Suprapubic skin (tissue), 4 donors: ENCODE results near the gene SLC6A20. TPM values are rescaled to one million over a fixed set of nuclear protein-coding genes. Genes with fewer than 3 reads are reported as not detected.

Experiments used
- DNase-seq, 2 donors: peaks; one replicate each; pipeline ENCODE4 v3.0.0-alpha.2; 2019; ENCODE audit warnings: low spot score in 2 of 2
- H3K27ac ChIP-seq: fragments of 200-600 bp; sonication (generic); one replicate; pipeline ENCODE4 v1.5.1; 2019
- H3K27me3 ChIP-seq: fragments of 200-600 bp; sonication (generic); one replicate; pipeline ENCODE4 v1.5.1; 2019
- H3K36me3 ChIP-seq: fragments of 200-600 bp; sonication (generic); one replicate; pipeline ENCODE4 v1.5.1; 2019
- H3K4me1 ChIP-seq: fragments of 200-600 bp; sonication (generic); one replicate; pipeline ENCODE4 v1.5.1; 2019
- H3K4me3 ChIP-seq: fragments of 200-600 bp; sonication (generic); one replicate; pipeline ENCODE4 v1.5.1; 2019; ENCODE audit warnings: mild to moderate bottlenecking
- H3K9me3 ChIP-seq: fragments of 200-600 bp; sonication (generic); one replicate; pipeline ENCODE4 v1.5.1; 2019
- CTCF ChIP-seq, 2 donors: fragments of 200-600 bp in 1 of 2; fragments of 450-650 bp in 1 of 2; sonication (generic) in 1 of 2; IDR thresholded peaks; one replicate each; pipeline ENCODE4 v1.5.1; 2016 to 2019; ENCODE audit warnings: antibody characterized with exemption in 2 of 2, mild to moderate bottlenecking in 1 of 2, moderate library complexity in 1 of 2
- EP300 ChIP-seq: sonication (generic); formaldehyde crosslinking; IDR thresholded peaks from one replicate; pipeline ENCODE4 v1.6.1; 2017; ENCODE audit warnings: antibody characterized with exemption
- POLR2A ChIP-seq, 2 donors: fragments of 450-650 bp; IDR thresholded peaks; one replicate each; pipeline ENCODE4 v1.6.1; 2017; ENCODE audit warnings: antibody characterized with exemption in 2 of 2, mild to moderate bottlenecking in 2 of 2, moderate library complexity in 2 of 2
- POLR2AphosphoS5 ChIP-seq, 3 donors: sonication (generic); formaldehyde crosslinking; IDR thresholded peaks; one replicate each; pipeline ENCODE4 v1.6.1; 2017; ENCODE audit warnings: antibody characterized with exemption in 3 of 3
- WGBS: methylation state at CpG from one replicate; pipeline ENCODE4 v1.1.5; 2018; 5-methylcytosine and 5-hydroxymethylcytosine counted together
- total RNA-seq, 4 donors: library from RNA; depleted of rRNA; stranded (reverse); fragments of >200 nt; gene quantifications; one replicate each; pipeline ENCODE4 v1.1.0, GENCODE V29; 2016

SLC6A20 gene
- total RNA-seq, 4 donors from 2014 or later, result 0.42 TPM; not detected in 3

DNA sequence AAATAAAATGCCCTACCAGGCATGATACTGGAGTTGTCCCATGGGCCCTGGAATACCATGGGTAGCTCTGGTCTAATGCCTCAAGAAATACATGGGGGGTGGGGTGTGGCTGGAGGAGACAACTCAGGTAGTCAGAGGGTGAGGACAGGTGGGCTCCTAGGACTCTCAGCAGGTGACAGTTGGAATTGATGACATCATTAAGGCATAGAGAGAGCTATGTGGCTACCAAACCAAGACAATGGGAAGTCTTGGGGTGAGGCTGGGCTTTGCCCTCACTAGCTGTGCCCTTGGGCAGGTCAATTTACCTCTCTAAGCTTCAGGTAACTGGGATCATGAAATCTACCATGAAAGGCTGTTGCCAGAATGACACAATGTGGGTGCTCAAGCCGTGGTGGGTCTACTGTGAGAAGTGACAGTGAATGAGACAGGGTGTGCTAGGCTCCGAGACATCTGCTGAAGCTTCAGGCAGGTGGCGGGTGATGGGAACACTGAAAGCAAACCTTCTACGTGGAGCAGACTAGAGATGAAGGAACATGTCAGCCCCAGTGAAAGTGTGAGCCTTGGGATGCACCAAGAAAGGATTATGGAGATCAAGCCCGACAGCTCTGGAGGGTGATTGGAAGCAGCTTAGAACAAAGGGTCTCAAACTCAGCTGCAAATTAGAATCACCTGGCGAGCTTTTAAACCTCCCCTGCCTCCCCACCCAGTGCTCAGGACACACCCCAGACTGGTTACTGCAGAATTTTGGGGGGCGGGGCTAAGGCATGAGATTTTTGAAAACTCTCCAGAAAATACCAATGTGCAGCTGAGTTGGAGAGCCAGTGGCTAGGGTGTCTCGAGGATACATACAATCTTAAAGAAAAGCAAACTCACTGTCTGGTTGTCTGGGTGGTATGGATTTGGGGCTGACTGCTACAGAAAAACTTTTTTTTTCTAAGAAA lies 21.5 kb downstream of the SLC6A20 start:
- TF ChIP-seq POLR2A (IDR thresholded peaks at IDR 0.05) (no peak), CTCF (IDR thresholded peaks at IDR 0.05) (no peak), POLR2AphosphoS5 (IDR thresholded peaks at IDR 0.05) (no peak), EP300 (no peak)

DNA sequence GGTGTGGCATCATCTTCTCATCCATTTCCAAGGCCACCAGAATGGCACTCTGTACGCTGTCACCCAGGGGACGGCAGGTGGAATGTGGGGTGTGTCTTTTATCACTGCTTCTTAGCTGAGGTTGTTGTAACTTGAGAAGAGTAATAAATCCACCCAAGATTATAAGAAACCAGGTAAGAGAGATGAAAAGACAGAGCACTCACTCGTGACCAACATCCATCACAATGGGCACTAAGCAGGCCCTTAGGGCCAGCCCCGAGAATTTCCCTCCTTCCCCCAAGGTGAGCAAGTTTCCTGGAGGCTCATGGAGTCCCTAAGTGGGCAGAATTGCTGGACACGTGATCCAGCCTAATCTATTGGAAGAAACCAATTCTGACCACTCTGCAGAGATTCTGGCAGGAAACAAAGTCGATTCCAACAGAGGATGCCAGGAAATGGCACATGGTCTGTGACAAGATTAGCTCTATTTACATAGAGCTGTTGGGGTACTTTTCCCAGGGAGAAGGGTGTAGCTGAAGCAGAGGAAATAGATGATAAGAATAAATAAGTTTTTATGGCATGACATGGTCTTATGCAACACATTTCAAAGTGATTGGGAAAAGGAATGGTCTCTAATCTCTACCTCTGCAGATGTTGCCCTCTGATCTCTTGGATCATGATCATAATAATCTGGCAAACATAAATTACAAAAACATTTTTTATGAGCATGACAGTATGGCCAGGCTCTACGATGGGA lies 22.5 kb downstream of the SLC6A20 start:
- no peak for TF ChIP-seq EP300
- TF ChIP-seq POLR2A (IDR thresholded peaks at IDR 0.05), result no peak
- no peak for TF ChIP-seq POLR2AphosphoS5 (IDR thresholded peaks at IDR 0.05)
- TF ChIP-seq CTCF (IDR thresholded peaks at IDR 0.05), result no peak
- H3K27me3 ChIP-seq, result no peaks in the 10 kb centered on the region
- peak in 1 of 2 donors; percentile 11 for DNase-seq
- WGBS, result 54% methylated on average over 7 of the region's 7 CpGs
- H3K9me3 ChIP-seq, result no peaks in the 10 kb centered on the region
- H3K4me3 ChIP-seq, result no peak overlapping the region
- H3K36me3 ChIP-seq, result no peaks in the 10 kb centered on the region
- no peak overlapping the region for H3K27ac ChIP-seq
- no peaks in the 10 kb centered on the region for H3K4me1 ChIP-seq

More for the DNA sequence above, 21.5 kb downstream of the SLC6A20 start:
- Histone ChIP-seq H3K4me3 (no peak overlapping the region), H3K27ac (no peak overlapping the region), H3K36me3 (no peaks in the 10 kb centered on the region), H3K27me3 (no peaks in the 10 kb centered on the region), H3K4me1 (no peaks in the 10 kb centered on the region), H3K9me3 (no peaks in the 10 kb centered on the region)
- peak in 1 of 2 donors; percentile 55 for DNase-seq
- WGBS, result 52% methylated on average over 8 of the region's 8 CpGs

- 84% methylated on average over 5 of the region's 5 CpGs for WGBS
- no peak for TF ChIP-seq EP300
- no peak for TF ChIP-seq POLR2AphosphoS5 (IDR thresholded peaks at IDR 0.05)
- TF ChIP-seq CTCF (IDR thresholded peaks at IDR 0.05), result no peak
- no peak for TF ChIP-seq POLR2A (IDR thresholded peaks at IDR 0.05)
- H3K4me3 ChIP-seq, result no peak overlapping the region
Measured at GRCh38 chr3:45773072-45773471, 23.3 kb downstream of the SLC6A20 start.

DNA sequence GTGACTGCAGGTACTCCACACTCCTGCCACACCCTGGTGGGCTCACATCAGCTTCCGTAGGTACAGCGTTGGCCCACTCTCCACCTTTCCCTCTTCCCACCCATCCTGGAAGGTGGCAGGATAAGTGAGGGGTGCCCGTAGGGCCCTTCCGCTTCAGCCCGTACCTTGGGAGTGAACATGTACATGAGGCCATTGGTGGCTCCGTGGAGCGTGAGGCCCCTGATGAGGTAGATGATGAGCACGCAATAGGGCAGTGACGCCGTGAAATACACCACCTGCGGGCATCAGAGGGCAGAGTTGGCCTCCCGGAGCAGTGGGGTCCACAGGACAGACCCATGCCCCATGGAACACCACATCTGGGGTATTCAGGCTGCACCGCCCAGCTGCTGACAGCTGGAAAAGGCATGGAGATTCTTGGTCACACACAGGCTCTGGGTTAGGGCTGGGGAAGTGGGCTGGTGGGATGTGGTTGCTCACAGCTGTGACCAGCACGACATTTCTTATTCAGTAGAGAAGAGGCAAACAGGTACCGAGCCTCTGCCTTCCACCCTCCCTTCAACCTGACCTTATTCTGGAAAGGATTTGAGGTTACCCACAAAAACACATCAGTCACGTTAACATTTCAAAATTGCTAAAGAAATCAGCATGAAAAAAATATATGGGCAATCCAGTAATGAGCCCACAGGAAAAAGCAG lies 23.8 kb downstream of the SLC6A20 start:
- WGBS, result 86% methylated on average over 13 of the region's 16 CpGs
- no peak overlapping the region for H3K27ac ChIP-seq
- H3K36me3 ChIP-seq, result no peaks in the 10 kb centered on the region
- no peak overlapping the region for H3K4me3 ChIP-seq
- H3K9me3 ChIP-seq, result no peaks in the 10 kb centered on the region
- H3K4me1 ChIP-seq, result no peaks in the 10 kb centered on the region
- H3K27me3 ChIP-seq, result no peaks in the 10 kb centered on the region
- TF ChIP-seq POLR2AphosphoS5 (IDR thresholded peaks at IDR 0.05) (no peak), EP300 (no peak), CTCF (IDR thresholded peaks at IDR 0.05) (no peak), POLR2A (IDR thresholded peaks at IDR 0.05) (no peak)
- peak in 1 of 2 donors; percentile 54 for DNase-seq

More at GRCh38 chr3:45773072-45773471, 23.3 kb downstream of the SLC6A20 start:
- DNase-seq, result no peak
- no peaks in the 10 kb centered on the region for H3K36me3 ChIP-seq
- no peaks in the 10 kb centered on the region for H3K27me3 ChIP-seq
- H3K4me1 ChIP-seq, result no peaks in the 10 kb centered on the region
- H3K27ac ChIP-seq, result no peak overlapping the region
- no peaks in the 10 kb centered on the region for H3K9me3 ChIP-seq
